Stomach smooth muscle (tissue), 2 donors: ENCODE results near the gene ITGB5.

Source experiments
- H3K27ac ChIP-seq: one replicate; pipeline ENCODE4 v1.7.0; 2013; ENCODE audit warnings: mild to moderate bottlenecking, low read length, inconsistent platforms
- H3K27me3 ChIP-seq, 2 donors: one replicate each; pipeline ENCODE4 v1.7.0; 2013; ENCODE audit warnings: low read length in 2 of 2; ENCODE audit not compliant: insufficient read depth in 2 of 2, control insufficient read depth in 1 of 2
- H3K36me3 ChIP-seq, 2 donors: one replicate each; pipeline ENCODE4 v1.7.0; 2013; ENCODE audit warnings: low read length in 2 of 2; ENCODE audit not compliant: control insufficient read depth in 2 of 2, insufficient read depth in 2 of 2
- H3K4me1 ChIP-seq: one replicate; pipeline ENCODE4 v1.7.0; 2013; ENCODE audit warnings: low read length; ENCODE audit not compliant: control insufficient read depth, insufficient read depth
- H3K4me3 ChIP-seq, 2 donors: one replicate each; pipeline ENCODE4 v1.7.0; 2013; ENCODE audit warnings: low read length in 2 of 2
- H3K9ac ChIP-seq, 2 donors: one replicate each; pipeline ENCODE4 v1.7.0; 2013; ENCODE audit warnings: low read length in 2 of 2, mild to moderate bottlenecking in 1 of 2
- H3K9me3 ChIP-seq, 2 donors: one replicate each; pipeline ENCODE4 v1.7.0; 2013; ENCODE audit warnings: low read length in 2 of 2; ENCODE audit not compliant: control insufficient read depth in 2 of 2
- donor health status: healthy.
- donor health status: Pancreatic carcinoma.

The ITGB5 gene

DNA sequence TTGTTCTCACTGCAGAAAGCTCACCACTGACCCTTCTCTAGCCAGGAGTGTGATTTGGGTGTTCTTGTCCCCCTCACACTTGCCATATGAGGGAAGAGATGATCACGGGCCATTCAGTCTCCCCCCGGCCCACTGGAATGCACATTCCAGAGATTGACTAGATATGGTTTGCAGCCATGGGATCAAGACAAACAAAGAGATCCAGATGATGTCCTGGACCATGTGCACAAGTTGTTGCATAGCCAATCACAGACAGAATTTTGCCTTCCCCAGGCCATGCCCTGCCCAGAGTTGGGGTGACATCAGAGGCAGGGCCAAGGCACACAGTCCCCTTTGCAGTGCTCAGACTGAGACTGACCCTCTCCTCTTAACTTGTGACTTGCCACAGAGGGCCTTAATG, 32.6 kb upstream of the ITGB5 start:
- Histone ChIP-seq H3K4me1 (no peaks in the 10 kb centered on the region), H3K4me3 (no peak overlapping the region), H3K27ac (no peak overlapping the region), H3K9ac (no peak overlapping the region), H3K27me3 (no peaks in the 10 kb centered on the region), H3K9me3 (no peaks in the 10 kb centered on the region), H3K36me3 (no peaks in the 10 kb centered on the region)

- no peaks in the 10 kb centered on the region for H3K4me1 ChIP-seq
Observed at GRCh38 chr3:124918524-124918923, 31.4 kb upstream of the ITGB5 start.

GRCh38 chr3:124916837-124917409, 29.8 kb upstream of the ITGB5 start:
- Histone ChIP-seq H3K4me3 (no peak overlapping the region), H3K27ac (no peak overlapping the region), H3K36me3 (no peaks in the 10 kb centered on the region), H3K9ac (no peak overlapping the region), H3K4me1 (no peaks in the 10 kb centered on the region), H3K9me3 (no peaks in the 10 kb centered on the region), H3K27me3 (no peaks in the 10 kb centered on the region)

More at GRCh38 chr3:124918524-124918923, 31.4 kb upstream of the ITGB5 start:
- H3K4me3 ChIP-seq: no peak overlapping the region
- H3K27ac ChIP-seq: no peak overlapping the region
- H3K36me3 ChIP-seq: no peaks in the 10 kb centered on the region
- no peaks in the 10 kb centered on the region for H3K27me3 ChIP-seq
- no peak overlapping the region for H3K9ac ChIP-seq
- no peaks in the 10 kb centered on the region for H3K9me3 ChIP-seq

DNA sequence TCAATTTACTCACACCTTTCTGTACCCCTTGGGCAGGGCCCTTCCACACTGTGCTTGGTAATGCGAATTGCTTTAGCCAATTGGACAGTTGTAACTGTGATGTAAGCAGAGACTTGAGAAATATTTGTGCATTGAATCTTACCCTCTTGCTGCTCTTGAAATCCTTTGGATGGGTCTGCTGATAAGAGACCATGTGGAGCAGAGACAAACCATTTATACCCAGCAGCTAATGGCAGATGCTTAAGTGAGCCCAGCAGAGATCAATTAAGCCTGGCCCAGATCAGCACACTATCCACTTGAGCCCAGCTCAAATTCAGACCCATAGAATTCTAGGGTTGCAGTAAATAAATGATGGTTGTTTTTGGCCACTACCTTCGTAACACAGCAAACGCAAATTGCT, 28.1 kb upstream of the ITGB5 start:
- Histone ChIP-seq H3K4me3 (no peak overlapping the region), H3K4me1 (no peaks in the 10 kb centered on the region), H3K9me3 (no peaks in the 10 kb centered on the region), H3K36me3 (no peaks in the 10 kb centered on the region), H3K27ac (no peak overlapping the region), H3K27me3 (no peaks in the 10 kb centered on the region), H3K9ac (no peak overlapping the region)

DNA sequence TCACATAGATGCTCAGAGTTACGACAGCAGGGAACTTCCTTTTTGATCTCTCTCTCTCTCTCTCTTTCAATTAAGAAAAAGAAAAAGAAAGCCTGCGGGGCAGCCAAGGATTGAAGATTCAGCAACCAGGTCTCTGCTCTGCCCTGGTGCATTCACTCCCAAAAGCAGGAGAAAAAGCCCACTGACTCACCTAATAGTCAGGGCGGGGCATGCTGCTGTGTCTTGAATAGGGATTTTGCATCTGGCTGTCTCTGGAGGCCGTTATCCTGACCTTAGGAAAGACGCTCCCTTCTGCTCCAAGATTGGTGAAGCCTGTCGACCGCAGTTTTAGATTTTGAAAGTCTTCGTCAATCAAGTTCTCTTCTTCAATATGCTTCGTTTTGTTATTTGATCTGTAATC, 20.8 kb upstream of the ITGB5 start:
- no peak overlapping the region for H3K9ac ChIP-seq
- no peak overlapping the region for H3K27ac ChIP-seq
- no peak overlapping the region for H3K4me3 ChIP-seq
- no peaks in the 10 kb centered on the region for H3K36me3 ChIP-seq
- no peaks in the 10 kb centered on the region for H3K4me1 ChIP-seq
- H3K9me3 ChIP-seq: no peaks in the 10 kb centered on the region
- no peaks in the 10 kb centered on the region for H3K27me3 ChIP-seq

- Histone ChIP-seq H3K27ac (no peak overlapping the region), H3K9me3 (no peaks in the 10 kb centered on the region), H3K4me1 (no peaks in the 10 kb centered on the region), H3K27me3 (no peaks in the 10 kb centered on the region), H3K9ac (no peak overlapping the region), H3K36me3 (no peaks in the 10 kb centered on the region), H3K4me3 (no peak overlapping the region)
Observed at GRCh38 chr3:124904835-124905492, 17.8 kb upstream of the ITGB5 start.

- Histone ChIP-seq H3K4me3 (no peak overlapping the region), H3K36me3 (no peaks in the 10 kb centered on the region), H3K9me3 (no peaks in the 10 kb centered on the region), H3K4me1 (no peaks in the 10 kb centered on the region), H3K9ac (no peak overlapping the region), H3K27ac (no peak overlapping the region), H3K27me3 (no peaks in the 10 kb centered on the region)
Observed at GRCh38 chr3:124903896-124904834, 17.0 kb upstream of the ITGB5 start.

GRCh38 chr3:124896824-124897526, 9.8 kb upstream of the ITGB5 start:
- no peaks in the 10 kb centered on the region for H3K27me3 ChIP-seq
- no peaks in the 10 kb centered on the region for H3K9me3 ChIP-seq
- no peaks in the 10 kb centered on the region for H3K4me1 ChIP-seq
- no peak overlapping the region for H3K27ac ChIP-seq
- no peak overlapping the region for H3K9ac ChIP-seq
- H3K36me3 ChIP-seq: no peaks in the 10 kb centered on the region
- H3K4me3 ChIP-seq: no peak overlapping the region

GRCh38 chr3:124895756-124896155, 8.6 kb upstream of the ITGB5 start:
- no peaks in the 10 kb centered on the region for H3K4me1 ChIP-seq
- no peak overlapping the region for H3K27ac ChIP-seq
- H3K9ac ChIP-seq: no peak overlapping the region
- no peaks in the 10 kb centered on the region for H3K36me3 ChIP-seq
- H3K27me3 ChIP-seq: no peaks in the 10 kb centered on the region
- H3K9me3 ChIP-seq: no peaks in the 10 kb centered on the region
- H3K4me3 ChIP-seq: no peak overlapping the region

DNA sequence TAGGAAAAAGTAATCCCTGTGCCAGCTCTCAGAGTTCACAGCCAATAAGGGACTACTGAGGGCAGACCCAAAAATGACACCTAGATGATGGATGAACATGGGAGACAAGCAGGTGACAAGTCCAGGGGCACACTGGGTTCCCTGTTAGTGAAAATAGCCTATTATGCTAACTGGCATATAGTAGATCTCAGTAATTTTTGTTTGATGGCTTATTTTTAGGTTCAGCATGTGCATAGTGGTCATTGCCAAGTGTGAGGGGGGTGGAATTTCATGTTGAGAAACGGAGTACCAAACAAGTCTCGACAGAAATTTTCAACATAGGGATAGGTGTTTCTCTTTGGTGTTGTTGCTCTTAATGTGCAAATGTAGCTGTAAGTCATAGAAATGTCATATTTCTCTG, 6.4 kb upstream of the ITGB5 start:
- no peaks in the 10 kb centered on the region for H3K36me3 ChIP-seq
- no peaks in the 10 kb centered on the region for H3K27me3 ChIP-seq
- H3K9me3 ChIP-seq: no peaks in the 10 kb centered on the region
- no peak overlapping the region for H3K9ac ChIP-seq
- no peaks in the 10 kb centered on the region for H3K4me1 ChIP-seq
- no peak overlapping the region for H3K4me3 ChIP-seq
- H3K27ac ChIP-seq: no peak overlapping the region
